ENCODE measurements around the gene SLC16A4. TPM values are rescaled to one million over a fixed set of nuclear protein-coding genes. Genes with fewer than 3 reads are reported as not detected.

Gene SLC16A4
- total and polyA plus RNA-seq, 2 donors (not counting 1 experiment from before 2014, with no cell fraction given): 0.39 to 2.6 TPM

GRCh38 chr1:110409316-110409715 is 18.5 kb upstream of the SLC16A4 start:
- Histone ChIP-seq H3K27ac (ENCODE audit: low read length in 2 of 2) (no peak overlapping the region), H4K20me1 (ENCODE audit: control insufficient read depth, insufficient read depth, low read length, poor library complexity, severe bottlenecking) (no peaks in the 10 kb centered on the region), H3K4me2 (replicated peaks; ENCODE audit: low read depth, low read length, poor library complexity, severe bottlenecking) (no peak overlapping the region), H3K27me3 (replicated peaks in 1 of 4; ENCODE audit: control extremely low read depth in 1 of 4, control insufficient read depth in 3 of 4, insufficient read depth in 4 of 4, low read length in 3 of 4) (no peaks in the 10 kb centered on the region), H2AFZ (ENCODE audit: insufficient read depth, low read depth, low read length, poor library complexity, severe bottlenecking) (no peak overlapping the region), H3K36me3 (replicated peaks in 1 of 2; ENCODE audit: control extremely low read depth in 1 of 2, control insufficient read depth in 1 of 2, extremely low read depth in 1 of 2, insufficient read depth in 2 of 2, low read length in 1 of 2) (peaks cover 2 to 16% of the 10 kb centered on the region in 2 experiments), H3K9ac (ENCODE audit: low read length) (no peak overlapping the region), H3K4me1 (ENCODE audit: control insufficient read depth in 2 of 2, insufficient read depth in 2 of 2, low read length in 2 of 2) (peaks cover 21 to 28% of the 10 kb centered on the region in 2 donors), H3K4me3 (ENCODE audit: control extremely low read depth in 1 of 5, extremely low read depth in 1 of 5, insufficient read depth in 1 of 5, low read depth in 2 of 5, low read length in 4 of 5) (no peak overlapping the region), H3K9me3 (ENCODE audit: control extremely low read depth in 1 of 3, control insufficient read depth in 2 of 3, insufficient read depth in 1 of 3, low read length in 2 of 3) (no peaks in the 10 kb centered on the region), H3K79me2 (ENCODE audit: control insufficient read depth, insufficient read depth, low read length) (peaks cover 45% of the 10 kb centered on the region)
- ChIA-PET POLR2A (interaction anchor here (0.6 to 5.4 kb wide), 5 partner anchors 24 to 753 kb away, joined by 3 to 37 read pairs (median 4); partner anchors contain the start of genes GSTM4 and RBM15), CTCF (interaction anchor here (0.6 to 11.1 kb wide), 17 partner anchors 9 to 371 kb away, joined by 3 to 257 read pairs (median 4); partner anchors contain the start of genes KCNC4 and RBM15)
- Mint-ChIP-seq H3K4me3 (peak overlapping the region; percentile 52), H3K4me1 (peaks cover 39% of the 10 kb centered on the region), H3K27me3 (no peaks in the 10 kb centered on the region), H3K9me3 (ENCODE audit: insufficient read depth) (no peaks in the 10 kb centered on the region), H3K27ac (no peak overlapping the region)
- TF ChIP-seq EZH2 (IDR thresholded peaks at IDR 0.05; ENCODE audit: borderline replicate concordance, insufficient read depth, low read depth, low read length, poor library complexity, severe bottlenecking) (no peak), CTCF (IDR thresholded peaks at IDR 0.05) (no peak)
- DNase-seq (no peak), ATAC-seq (ENCODE audit: low read depth) (no peak)
- 97% methylated on average over 6 of the region's 6 CpGs for WGBS (ENCODE audit: insufficient coverage)
- intact Hi-C loops (cut with micrococcal nuclease): loop anchor here (5.0 kb wide), 2 partner anchors 37 to 927 kb away; partner anchors contain the start of gene ATXN7L2

DNA sequence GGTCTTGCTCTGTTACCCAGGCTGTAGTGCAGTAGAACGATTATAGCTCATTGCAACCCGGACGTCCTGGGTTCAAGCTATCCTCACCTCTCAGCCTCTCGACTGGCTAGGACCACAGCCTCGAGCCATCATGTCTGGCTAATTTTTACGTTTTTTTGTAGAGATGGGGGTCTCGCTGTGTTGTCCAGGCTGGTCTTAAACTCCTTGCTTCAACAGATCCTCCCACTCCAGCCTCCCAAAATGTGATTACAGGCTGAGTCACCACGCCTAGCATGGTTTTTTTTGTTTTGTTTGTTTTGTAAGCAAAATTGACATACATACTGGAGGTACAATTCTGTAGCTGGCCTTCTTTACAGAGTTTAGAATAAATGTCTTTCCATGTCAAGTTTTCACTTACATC is 17.7 kb upstream of the SLC16A4 start:
- H3K4me1 Mint-ChIP-seq: peaks cover 34% of the 10 kb centered on the region
- ATAC-seq (ENCODE audit: low read depth): no peak
- Histone ChIP-seq H3K79me2 (ENCODE audit: control insufficient read depth, insufficient read depth, low read length) (peaks cover 45% of the 10 kb centered on the region), H2AFZ (ENCODE audit: insufficient read depth, low read depth, low read length, poor library complexity, severe bottlenecking) (peak overlapping the region; percentile 92), H4K20me1 (ENCODE audit: control insufficient read depth, insufficient read depth, low read length, poor library complexity, severe bottlenecking) (no peaks in the 10 kb centered on the region), H3K4me2 (replicated peaks; ENCODE audit: low read depth, low read length, poor library complexity, severe bottlenecking) (peak overlapping the region; percentile 82), H3K36me3 (replicated peaks in 1 of 2; ENCODE audit: control extremely low read depth in 1 of 2, control insufficient read depth in 1 of 2, extremely low read depth in 1 of 2, insufficient read depth in 2 of 2, low read length in 1 of 2) (peaks cover 2 to 25% of the 10 kb centered on the region in 2 experiments), H3K27me3 (replicated peaks in 1 of 4; ENCODE audit: control extremely low read depth in 1 of 4, control insufficient read depth in 3 of 4, insufficient read depth in 4 of 4, low read length in 3 of 4) (no peaks in the 10 kb centered on the region), H3K27ac (ENCODE audit: low read length in 2 of 2) (peak overlapping the region; percentile 87 to 90), H3K9ac (ENCODE audit: low read length) (no peak overlapping the region), H3K4me3 (ENCODE audit: control extremely low read depth in 1 of 5, extremely low read depth in 1 of 5, insufficient read depth in 1 of 5, low read depth in 2 of 5, low read length in 4 of 5) (peak overlapping the region in 4 of 5 experiments; percentile 76 to 99 (median 90)), H3K4me1 (ENCODE audit: control insufficient read depth in 2 of 2, insufficient read depth in 2 of 2, low read length in 2 of 2) (peaks cover 21 to 28% of the 10 kb centered on the region in 2 donors), H3K9me3 (ENCODE audit: control extremely low read depth in 1 of 3, control insufficient read depth in 2 of 3, insufficient read depth in 1 of 3, low read length in 2 of 3) (no peaks in the 10 kb centered on the region)
- no peak for TF ChIP-seq CTCF (IDR thresholded peaks at IDR 0.05)
- no peak for TF ChIP-seq EZH2 (IDR thresholded peaks at IDR 0.05; ENCODE audit: borderline replicate concordance, insufficient read depth, low read depth, low read length, poor library complexity, severe bottlenecking)
- WGBS (ENCODE audit: insufficient coverage): 85% methylated on average over 3 of the region's 8 CpGs
- POLR2A ChIA-PET: interaction anchor here (0.6 to 5.4 kb wide), 6 partner anchors 23 to 1277 kb away, joined by 3 to 37 read pairs (median 6); partner anchors contain the start of gene RBM15
- H3K4me3 Mint-ChIP-seq: peak overlapping the region; percentile 100
- intact Hi-C loops (cut with micrococcal nuclease): loop anchor here (5.0 kb wide), 2 partner anchors 36 to 926 kb away; partner anchors contain the start of gene ATXN7L2
- no peak for DNase-seq
- CTCF ChIA-PET: interaction anchor here (0.6 to 11.1 kb wide), 19 partner anchors 9 to 1359 kb away, joined by 3 to 257 read pairs (median 4); partner anchors contain the start of genes KCNC4 and RBM15
- no peaks in the 10 kb centered on the region for H3K9me3 Mint-ChIP-seq (ENCODE audit: insufficient read depth)
- H3K27me3 Mint-ChIP-seq: no peaks in the 10 kb centered on the region
- H3K27ac Mint-ChIP-seq: peak overlapping the region; percentile 77
